ENCODE measurements around the gene TNFRSF4. TPM values are rescaled to one million over a fixed set of nuclear protein-coding genes. Genes with fewer than 3 reads are reported as not detected.

TNFRSF4 gene
- polyA plus RNA-seq, 4 donors = 1.2 to 3.5 (median 3.1) TPM; not detected in 1

DNA sequence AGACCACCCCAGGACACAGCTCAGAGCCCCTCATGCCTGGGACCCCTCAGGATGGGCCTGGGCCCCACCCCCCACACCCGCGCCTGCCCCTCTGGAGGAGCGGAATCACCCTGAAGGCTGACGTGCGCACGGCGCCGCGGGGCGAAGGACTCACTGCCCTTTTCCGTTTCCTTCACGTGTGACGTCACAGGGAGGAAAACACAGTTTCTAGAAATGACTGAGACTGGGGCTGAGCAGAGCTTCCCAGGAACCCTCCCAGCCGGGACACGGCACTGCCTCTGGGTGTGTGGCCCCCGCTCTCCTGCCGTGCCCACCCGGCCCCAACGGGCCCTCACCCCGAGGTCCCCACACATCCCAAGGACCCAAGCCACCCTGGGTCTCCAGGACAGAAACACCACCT lies 5.4 kb upstream of the TNFRSF4 start:
- no peak for DNase-seq
- peaks cover 13 to 90% (median 21%) of the 10 kb centered on the region in 3 donors for H3K36me3 ChIP-seq (ENCODE audit: control insufficient read depth in 3 of 3, insufficient read depth in 2 of 3, low read depth in 1 of 3, low read length in 3 of 3)

DNA sequence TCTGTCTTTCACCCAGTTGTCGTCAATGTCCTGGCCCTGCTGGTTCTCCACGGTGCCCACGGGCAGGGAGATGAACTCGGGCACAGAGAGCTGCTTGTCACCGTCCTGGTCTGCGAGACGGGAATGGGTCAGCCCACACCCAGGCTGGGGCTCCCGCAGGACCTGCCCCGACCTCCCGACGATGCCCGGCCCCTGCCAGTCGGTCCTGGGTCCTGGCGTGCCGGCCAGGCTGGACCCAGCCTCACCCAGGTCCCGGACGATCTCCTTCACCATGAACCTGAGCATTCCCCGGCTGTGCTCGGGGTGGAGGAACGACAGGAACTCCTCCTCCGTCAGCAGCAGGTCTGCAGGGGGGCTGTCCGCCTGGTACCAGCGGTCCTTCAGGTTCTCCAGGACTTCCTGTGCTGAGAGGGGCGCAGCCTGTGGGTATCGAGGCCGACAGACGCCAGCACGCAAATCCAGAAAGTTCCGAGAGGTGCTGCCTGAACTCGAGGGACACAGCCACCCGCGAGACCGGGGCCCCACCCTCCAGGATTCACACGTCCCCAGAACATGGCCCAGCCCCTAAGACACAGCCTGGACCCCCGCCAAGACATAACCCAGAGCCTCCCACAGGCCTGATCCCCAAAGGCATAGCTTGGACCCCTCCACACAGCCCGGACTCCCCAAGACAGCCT lies 4.7 kb upstream of the TNFRSF4 start:
- WGBS, 3 donors = 94% methylated on average over 36 of the region's 36 CpGs
- Histone ChIP-seq H3K27ac (ENCODE audit: low read depth in 1 of 3, low read length in 2 of 3) (no peak overlapping the region), H3K4me1 (ENCODE audit: control insufficient read depth in 3 of 3, insufficient read depth in 2 of 3, low read depth in 1 of 3, low read length in 2 of 3) (no peaks in the 10 kb centered on the region), H3K4me3 (ENCODE audit: low read depth in 1 of 3, low read length in 3 of 3) (no peak overlapping the region), H3K27me3 (ENCODE audit: control insufficient read depth in 3 of 3, insufficient read depth in 3 of 3, low read length in 3 of 3) (no peaks in the 10 kb centered on the region), H3K9me3 (ENCODE audit: control insufficient read depth in 2 of 2, insufficient read depth in 1 of 2, low read depth in 1 of 2, low read length in 1 of 2) (no peaks in the 10 kb centered on the region), H3K36me3 (ENCODE audit: control insufficient read depth in 3 of 3, insufficient read depth in 2 of 3, low read depth in 1 of 3, low read length in 3 of 3) (peaks cover 10 to 83% (median 20%) of the 10 kb centered on the region in 3 donors)
- FAIRE-seq = no peak
- DNase-seq = no peak

More for the DNA sequence above, 5.4 kb upstream of the TNFRSF4 start:
- 85 to 91% (median 90%) methylated on average over 20 of the region's 20 CpGs for WGBS, 3 donors
- H3K4me3 ChIP-seq (ENCODE audit: low read depth in 1 of 3, low read length in 3 of 3) = no peak overlapping the region
- no peak overlapping the region for H3K27ac ChIP-seq (ENCODE audit: low read depth in 1 of 3, low read length in 2 of 3)
- FAIRE-seq = no peak
- no peaks in the 10 kb centered on the region for H3K4me1 ChIP-seq (ENCODE audit: control insufficient read depth in 3 of 3, insufficient read depth in 2 of 3, low read depth in 1 of 3, low read length in 2 of 3)
- no peaks in the 10 kb centered on the region for H3K9me3 ChIP-seq (ENCODE audit: control insufficient read depth in 2 of 2, insufficient read depth in 1 of 2, low read depth in 1 of 2, low read length in 1 of 2)
- no peaks in the 10 kb centered on the region for H3K27me3 ChIP-seq (ENCODE audit: control insufficient read depth in 3 of 3, insufficient read depth in 3 of 3, low read length in 3 of 3)

DNA sequence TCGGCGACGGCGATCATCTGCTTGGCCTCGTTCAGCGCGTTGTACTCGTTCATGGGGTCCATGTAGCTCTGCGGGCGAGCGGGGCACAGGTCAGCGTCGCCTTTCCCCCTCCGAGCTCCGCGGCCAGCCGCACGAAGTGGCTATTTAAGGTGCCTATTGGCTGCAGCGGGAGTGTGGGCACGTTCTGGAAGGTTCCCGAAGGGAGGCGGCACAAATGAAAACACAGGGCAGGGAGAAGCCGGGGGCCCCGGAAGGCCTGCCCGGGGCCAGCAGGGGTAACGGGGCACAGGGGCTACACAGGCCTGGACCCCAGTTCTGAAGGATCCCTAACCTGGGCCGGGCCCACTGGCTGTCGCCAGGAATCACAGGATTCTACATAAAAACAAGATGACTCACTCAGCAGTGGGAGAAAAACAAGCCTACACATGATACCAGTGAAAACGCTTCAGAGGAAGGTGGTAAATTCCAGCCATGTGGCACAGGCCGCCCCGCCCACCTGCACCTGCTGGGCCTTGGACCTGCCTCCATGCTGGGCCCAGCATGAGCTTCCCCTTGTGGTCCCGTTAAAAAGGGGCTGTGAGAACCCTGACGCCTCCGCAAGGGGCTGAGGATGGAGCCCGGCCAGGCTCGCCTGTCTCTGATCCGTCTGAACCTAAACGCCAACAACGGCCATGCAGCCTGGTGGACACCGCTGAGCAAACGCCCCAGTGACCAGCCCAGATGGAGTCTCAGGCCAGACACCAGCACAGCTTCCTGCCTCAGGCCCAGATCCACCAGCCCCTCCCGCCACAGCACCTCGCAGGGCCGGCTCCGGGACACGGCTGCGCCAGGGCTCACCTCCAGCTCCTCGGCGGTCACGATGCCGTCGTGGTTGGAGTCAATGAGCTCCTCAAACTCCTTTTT lies 3.9 kb upstream of the TNFRSF4 start:
- DNase-seq = no peak
- 88 to 90% (median 89%) methylated on average over 52 of the region's 52 CpGs for WGBS, 3 donors

DNA sequence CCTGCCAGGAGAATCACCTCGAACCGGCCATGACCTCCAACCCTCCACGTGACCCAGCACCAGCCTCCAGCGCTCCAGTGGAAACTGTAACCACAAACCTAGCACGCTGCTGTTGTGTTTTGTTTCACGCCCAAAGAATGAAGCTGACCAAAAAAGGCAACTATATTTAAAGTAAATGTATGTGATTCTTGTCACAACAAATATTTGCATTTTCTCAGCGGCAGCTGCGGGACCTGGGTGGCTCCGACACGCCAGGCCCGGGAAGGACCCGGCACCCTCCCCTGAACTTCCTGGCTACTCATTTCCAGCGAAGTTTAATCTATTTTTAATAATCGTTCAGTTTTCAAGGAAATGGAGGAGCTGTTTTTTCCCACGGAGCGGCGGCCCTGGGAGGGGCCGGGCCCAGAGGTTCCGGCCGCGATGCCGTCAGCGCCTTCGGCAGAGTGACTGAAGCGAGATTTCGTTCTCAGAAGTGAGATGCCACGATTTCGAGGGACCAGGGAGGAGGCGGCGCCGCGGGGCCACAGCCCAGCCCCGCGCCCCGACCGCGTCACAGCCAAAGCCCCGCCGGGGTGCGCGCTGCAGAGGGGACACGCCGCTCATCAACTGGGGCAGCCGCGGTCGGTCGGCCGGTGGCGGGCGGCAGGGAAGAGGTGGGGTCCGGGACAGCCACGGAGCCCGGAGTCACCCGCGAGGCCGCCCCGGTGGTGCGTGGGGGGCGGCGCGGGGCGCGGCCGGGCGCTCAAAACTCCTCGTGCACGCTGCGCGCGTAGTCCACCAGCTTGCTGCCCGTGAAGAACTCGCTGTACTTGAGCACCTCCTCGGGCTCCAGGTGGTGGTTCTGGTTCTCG lies 3.0 kb upstream of the TNFRSF4 start:
- WGBS, 3 donors = 89 to 92% (median 91%) methylated on average over 67 to 74 of the region's 74 CpGs
- DNase-seq = no peak
- no peaks in the 10 kb centered on the region for H3K4me1 ChIP-seq (ENCODE audit: control insufficient read depth in 3 of 3, insufficient read depth in 2 of 3, low read depth in 1 of 3, low read length in 2 of 3)
- H3K4me3 ChIP-seq (ENCODE audit: low read depth in 1 of 3, low read length in 3 of 3) = no peak overlapping the region
- no peak for FAIRE-seq
- H3K9me3 ChIP-seq (ENCODE audit: control insufficient read depth in 2 of 2, insufficient read depth in 1 of 2, low read depth in 1 of 2, low read length in 1 of 2) = no peaks in the 10 kb centered on the region
- H3K27ac ChIP-seq (ENCODE audit: low read depth in 1 of 3, low read length in 2 of 3) = no peak overlapping the region
- peaks cover 6 to 67% (median 8%) of the 10 kb centered on the region in 3 donors for H3K36me3 ChIP-seq (ENCODE audit: control insufficient read depth in 3 of 3, insufficient read depth in 2 of 3, low read depth in 1 of 3, low read length in 3 of 3)
- H3K27me3 ChIP-seq (ENCODE audit: control insufficient read depth in 3 of 3, insufficient read depth in 3 of 3, low read length in 3 of 3) = no peaks in the 10 kb centered on the region

More for the DNA sequence above, 3.9 kb upstream of the TNFRSF4 start:
- Histone ChIP-seq H3K9me3 (ENCODE audit: control insufficient read depth in 2 of 2, insufficient read depth in 1 of 2, low read depth in 1 of 2, low read length in 1 of 2) (no peaks in the 10 kb centered on the region), H3K27me3 (ENCODE audit: control insufficient read depth in 3 of 3, insufficient read depth in 3 of 3, low read length in 3 of 3) (no peaks in the 10 kb centered on the region), H3K27ac (ENCODE audit: low read depth in 1 of 3, low read length in 2 of 3) (no peak overlapping the region), H3K4me3 (ENCODE audit: low read depth in 1 of 3, low read length in 3 of 3) (no peak overlapping the region), H3K36me3 (ENCODE audit: control insufficient read depth in 3 of 3, insufficient read depth in 2 of 3, low read depth in 1 of 3, low read length in 3 of 3) (peaks cover 8 to 76% (median 12%) of the 10 kb centered on the region in 3 donors), H3K4me1 (ENCODE audit: control insufficient read depth in 3 of 3, insufficient read depth in 2 of 3, low read depth in 1 of 3, low read length in 2 of 3) (no peaks in the 10 kb centered on the region)
- no peak for FAIRE-seq

DNA sequence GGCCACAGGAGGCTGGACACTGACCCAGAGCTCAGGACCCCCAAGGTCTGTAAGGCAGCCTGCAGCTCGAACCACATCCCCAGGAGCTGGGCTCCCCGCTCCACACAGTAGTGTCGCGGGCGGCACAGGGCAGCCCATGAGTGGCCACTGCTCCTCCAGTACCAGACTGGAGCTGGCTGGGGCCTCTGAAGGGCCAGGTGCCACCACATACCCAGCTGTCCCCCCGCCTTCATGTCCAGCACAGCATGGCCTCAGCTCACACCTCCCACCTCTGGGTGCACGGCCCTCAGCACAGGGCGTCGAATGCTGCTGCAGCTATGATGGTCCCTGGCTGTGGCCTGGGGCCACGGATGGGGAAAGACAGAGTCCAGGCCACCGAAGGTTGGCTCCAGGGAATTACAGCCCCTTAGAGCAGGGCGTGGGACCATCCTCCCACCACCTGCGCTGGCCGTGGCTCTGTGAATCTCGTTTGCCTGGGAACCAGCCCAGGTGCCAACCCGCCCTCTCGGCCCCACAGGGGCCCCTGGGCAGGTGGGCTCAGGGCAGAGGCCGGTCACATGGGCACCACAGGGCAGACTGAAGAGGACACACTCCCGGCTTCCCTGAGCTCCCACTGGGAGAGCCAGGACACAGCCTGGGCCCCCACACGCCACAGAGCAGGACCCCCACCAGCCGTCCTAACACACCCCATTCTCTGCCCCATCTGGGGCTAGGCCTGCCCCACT lies 2.1 kb upstream of the TNFRSF4 start:
- no peaks in the 10 kb centered on the region for H3K4me1 ChIP-seq (ENCODE audit: control insufficient read depth in 3 of 3, insufficient read depth in 2 of 3, low read depth in 1 of 3, low read length in 2 of 3)
- no peak for FAIRE-seq

DNA sequence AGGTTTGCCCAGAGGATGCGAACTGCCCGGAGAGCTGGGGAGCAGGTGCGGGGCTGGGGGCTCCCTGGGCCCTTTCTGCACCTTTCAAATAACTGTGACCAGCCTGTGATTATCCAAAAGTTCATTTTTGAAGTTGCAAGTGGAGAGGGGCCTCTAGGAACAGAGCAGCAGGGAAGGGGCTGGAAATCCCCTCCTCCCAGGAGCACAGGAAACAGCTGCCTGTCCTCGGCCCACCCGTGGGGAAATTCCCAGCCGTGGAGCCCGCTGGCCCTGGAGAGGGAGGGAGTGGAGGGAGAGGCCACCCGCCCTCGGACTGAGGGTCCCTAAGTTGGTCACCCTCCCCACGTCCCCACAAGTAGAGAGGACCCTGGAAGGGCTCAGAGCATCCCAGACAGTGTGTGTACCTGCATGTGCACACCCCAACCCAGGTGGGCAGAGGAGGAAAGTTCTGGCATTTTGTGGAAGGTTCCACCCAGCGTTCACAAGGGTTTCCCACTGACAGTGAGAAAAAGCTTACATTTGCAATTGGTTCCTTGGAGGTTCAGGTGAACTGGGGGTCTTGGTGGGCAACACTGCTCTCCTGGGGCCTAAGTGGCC lies 1.2 kb upstream of the TNFRSF4 start:
- DNase-seq (no peak), FAIRE-seq (no peak)
- H3K9me3 ChIP-seq (ENCODE audit: control insufficient read depth in 2 of 2, insufficient read depth in 1 of 2, low read depth in 1 of 2, low read length in 1 of 2) = no peaks in the 10 kb centered on the region
- H3K27me3 ChIP-seq (ENCODE audit: control insufficient read depth in 3 of 3, insufficient read depth in 3 of 3, low read length in 3 of 3) = no peaks in the 10 kb centered on the region
- H3K27ac ChIP-seq (ENCODE audit: low read depth in 1 of 3, low read length in 2 of 3) = peak overlapping the region in 1 of 3 donors; percentile 21
- no peak overlapping the region for H3K4me3 ChIP-seq (ENCODE audit: low read depth in 1 of 3, low read length in 3 of 3)
- H3K36me3 ChIP-seq (ENCODE audit: control insufficient read depth in 3 of 3, insufficient read depth in 2 of 3, low read depth in 1 of 3, low read length in 3 of 3) = peaks cover 6 to 49% (median 8%) of the 10 kb centered on the region in 3 donors
- no peaks in the 10 kb centered on the region for H3K4me1 ChIP-seq (ENCODE audit: control insufficient read depth in 3 of 3, insufficient read depth in 2 of 3, low read depth in 1 of 3, low read length in 2 of 3)
- WGBS, 3 donors = 50 to 64% (median 56%) methylated on average over 11 of the region's 11 CpGs

More for the DNA sequence above, 2.1 kb upstream of the TNFRSF4 start:
- H3K36me3 ChIP-seq (ENCODE audit: control insufficient read depth in 3 of 3, insufficient read depth in 2 of 3, low read depth in 1 of 3, low read length in 3 of 3) = peaks cover 6 to 58% (median 8%) of the 10 kb centered on the region in 3 donors
- H3K27ac ChIP-seq (ENCODE audit: low read depth in 1 of 3, low read length in 2 of 3) = no peak overlapping the region
- no peaks in the 10 kb centered on the region for H3K27me3 ChIP-seq (ENCODE audit: control insufficient read depth in 3 of 3, insufficient read depth in 3 of 3, low read length in 3 of 3)
- no peak overlapping the region for H3K4me3 ChIP-seq (ENCODE audit: low read depth in 1 of 3, low read length in 3 of 3)
- WGBS, 3 donors = 87 to 89% (median 88%) methylated on average over 19 to 21 of the region's 21 CpGs
- H3K9me3 ChIP-seq (ENCODE audit: control insufficient read depth in 2 of 2, insufficient read depth in 1 of 2, low read depth in 1 of 2, low read length in 1 of 2) = no peaks in the 10 kb centered on the region
- no peak for DNase-seq

DNA sequence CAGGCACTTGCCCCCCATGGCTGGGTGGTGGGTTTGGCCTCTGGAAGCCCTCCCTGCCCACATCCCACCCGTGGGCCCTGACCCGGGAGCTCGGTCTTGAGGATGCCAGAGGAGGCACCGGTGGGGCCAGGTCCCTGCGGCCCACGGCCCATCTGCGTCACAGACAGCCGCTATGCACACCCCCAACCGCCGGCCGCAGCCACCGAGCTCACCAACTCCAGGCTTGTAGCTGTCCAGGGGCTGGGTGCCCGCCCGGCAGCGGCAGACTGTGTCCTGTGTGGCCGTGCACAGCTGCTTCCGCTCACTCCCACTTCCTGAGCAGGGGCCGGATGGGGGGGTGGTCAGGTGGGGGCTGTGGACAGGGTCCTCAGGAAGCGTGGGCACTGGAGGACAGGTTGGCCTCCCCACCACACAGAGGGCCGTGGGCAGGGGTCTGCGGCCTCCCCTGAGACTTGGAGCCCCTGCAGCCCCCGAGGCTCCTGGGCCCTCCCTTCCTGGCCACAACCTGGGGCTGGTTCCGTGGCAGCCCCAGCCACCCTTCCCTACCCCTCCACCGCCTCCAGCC lies 1.1 kb downstream of the TNFRSF4 start:
- FAIRE-seq (no peak), DNase-seq (no peak)
- H3K4me3 ChIP-seq (ENCODE audit: low read depth in 1 of 3, low read length in 3 of 3) = no peak overlapping the region

More for the DNA sequence above, 1.1 kb downstream of the TNFRSF4 start:
- no peaks in the 10 kb centered on the region for H3K9me3 ChIP-seq (ENCODE audit: control insufficient read depth in 2 of 2, insufficient read depth in 1 of 2, low read depth in 1 of 2, low read length in 1 of 2)
- WGBS, 3 donors = 49 to 54% (median 50%) methylated on average over 17 to 24 of the region's 24 CpGs
- peak overlapping the region in 1 of 3 donors; percentile 53 for H3K27ac ChIP-seq (ENCODE audit: low read depth in 1 of 3, low read length in 2 of 3)
- H3K4me1 ChIP-seq (ENCODE audit: control insufficient read depth in 3 of 3, insufficient read depth in 2 of 3, low read depth in 1 of 3, low read length in 2 of 3) = no peaks in the 10 kb centered on the region
- peaks cover 0 to 5% (median 4%) of the 10 kb centered on the region in 3 donors for H3K27me3 ChIP-seq (ENCODE audit: control insufficient read depth in 3 of 3, insufficient read depth in 3 of 3, low read length in 3 of 3)
- H3K36me3 ChIP-seq (ENCODE audit: control insufficient read depth in 3 of 3, insufficient read depth in 2 of 3, low read depth in 1 of 3, low read length in 3 of 3) = peaks cover 3 to 26% (median 6%) of the 10 kb centered on the region in 3 donors
